IPS DF 6.9 (cell line): ENCODE data around the gene HAL.

Source experiments
- DNase-seq: peaks from one replicate; pipeline ENCODE4 v3.0.0-alpha.2; 2013; ENCODE audit warnings: low read depth, low spot score
- H3K27ac ChIP-seq: one replicate; pipeline ENCODE4 v1.5.1; 2013; ENCODE audit warnings: low read length, control low read depth
- H3K27me3 ChIP-seq: 2 replicates; pipeline ENCODE4 v1.6.1; 2013; ENCODE audit warnings: mild to moderate bottlenecking, low read length; ENCODE audit not compliant: control insufficient read depth, insufficient read depth
- H3K36me3 ChIP-seq: 2 replicates; pipeline ENCODE4 v1.6.1; 2013; ENCODE audit warnings: low read length; ENCODE audit not compliant: control insufficient read depth, insufficient read depth
- H3K4me1 ChIP-seq: 2 replicates; pipeline ENCODE4 v1.6.1; 2013; ENCODE audit warnings: low read length; ENCODE audit not compliant: control insufficient read depth, insufficient read depth
- H3K4me3 ChIP-seq: 2 replicates; pipeline ENCODE4 v1.5.1; 2013; ENCODE audit warnings: mild to moderate bottlenecking, low read length
- H3K9me3 ChIP-seq: 2 replicates; pipeline ENCODE4 v1.6.1; 2013; ENCODE audit warnings: low read length, inconsistent platforms; ENCODE audit not compliant: control insufficient read depth, insufficient read depth
- WGBS: extraction: QIAGEN DNeasy Blood & Tissue Kit; methylation state at CpG from one replicate; pipeline ENCODE4 v1.1.7; 2013; ENCODE audit warnings: mixed read lengths, missing lambda C conversion rate; ENCODE audit not compliant: insufficient read length, insufficient coverage; 5-methylcytosine and 5-hydroxymethylcytosine counted together

Gene HAL

GRCh38 chr12:95996034-95996658 is at the start of gene HAL:
HAL (minus strand) TSS chr12:95996344; CDS start chr12:95995910, 434 bp downstream.
- H3K4me1 ChIP-seq: no peaks in the 10 kb centered on the region; the same call in 1 of the 2 replicates
- no CpG with 5 or more reads among the region's 7 CpGs for WGBS
- no peaks in the 10 kb centered on the region for H3K9me3 ChIP-seq
- no peaks in the 10 kb centered on the region for H3K36me3 ChIP-seq
- no peaks in the 10 kb centered on the region for H3K27me3 ChIP-seq
- DNase-seq: no peak
- no peak within 1 kb of the TSS for H3K4me3 ChIP-seq
- no peak within 1 kb of the TSS for H3K27ac ChIP-seq

GRCh38 chr12:96045566-96045965 is 49.4 kb upstream of the HAL start:
- no peaks in the 10 kb centered on the region for H3K4me1 ChIP-seq
- WGBS: no CpG with 5 or more reads among the region's 7 CpGs

GRCh38 chr12:96044943-96045290 is 48.8 kb upstream of the HAL start:
- DNase-seq: no peak
- H3K4me1 ChIP-seq: no peaks in the 10 kb centered on the region
- no peaks in the 10 kb centered on the region for H3K36me3 ChIP-seq
- no peaks in the 10 kb centered on the region for H3K27me3 ChIP-seq
- WGBS: no CpG with 5 or more reads among the region's 2 CpGs
- H3K27ac ChIP-seq: no peak overlapping the region
- no peaks in the 10 kb centered on the region for H3K9me3 ChIP-seq
- no peak overlapping the region for H3K4me3 ChIP-seq

More at GRCh38 chr12:96045566-96045965, 49.4 kb upstream of the HAL start:
- Histone ChIP-seq H3K4me3 (no peak overlapping the region), H3K36me3 (no peaks in the 10 kb centered on the region), H3K27ac (no peak overlapping the region), H3K9me3 (no peaks in the 10 kb centered on the region), H3K27me3 (no peaks in the 10 kb centered on the region)
- DNase-seq: no peak

- Histone ChIP-seq H3K4me1 (no peaks in the 10 kb centered on the region), H3K36me3 (no peaks in the 10 kb centered on the region), H3K27me3 (no peaks in the 10 kb centered on the region), H3K9me3 (no peaks in the 10 kb centered on the region), H3K27ac (no peak overlapping the region), H3K4me3 (no peak overlapping the region)
- no CpG with 5 or more reads among the region's 10 CpGs for WGBS
- no peak for DNase-seq
Observed at GRCh38 chr12:96044017-96044942, 48.1 kb upstream of the HAL start.

GRCh38 chr12:96041181-96041580 is 45.0 kb upstream of the HAL start:
- H3K36me3 ChIP-seq: no peaks in the 10 kb centered on the region
- DNase-seq: no peak
- WGBS: no CpG with 5 or more reads among the region's 1 CpG
- no peaks in the 10 kb centered on the region for H3K9me3 ChIP-seq
- H3K4me1 ChIP-seq: no peaks in the 10 kb centered on the region
- H3K4me3 ChIP-seq: no peak overlapping the region
- no peaks in the 10 kb centered on the region for H3K27me3 ChIP-seq
- no peak overlapping the region for H3K27ac ChIP-seq

GRCh38 chr12:96040305-96041133 is 44.4 kb upstream of the HAL start:
- Histone ChIP-seq H3K27ac (no peak overlapping the region), H3K36me3 (no peaks in the 10 kb centered on the region), H3K4me3 (no peak overlapping the region), H3K27me3 (no peaks in the 10 kb centered on the region), H3K4me1 (no peaks in the 10 kb centered on the region), H3K9me3 (no peaks in the 10 kb centered on the region)
- DNase-seq: no peak
- WGBS: no CpG with 5 or more reads among the region's 3 CpGs

GRCh38 chr12:96039516-96039915 is 43.4 kb upstream of the HAL start:
- Histone ChIP-seq H3K9me3 (no peaks in the 10 kb centered on the region), H3K36me3 (no peaks in the 10 kb centered on the region), H3K27me3 (no peaks in the 10 kb centered on the region), H3K4me3 (no peak overlapping the region), H3K27ac (no peak overlapping the region), H3K4me1 (no peaks in the 10 kb centered on the region)
- no CpG with 5 or more reads among the region's 3 CpGs for WGBS
- no peak for DNase-seq

GRCh38 chr12:96036765-96037455 is 40.8 kb upstream of the HAL start:
- no peaks in the 10 kb centered on the region for H3K27me3 ChIP-seq
- no peak for DNase-seq
- no peak overlapping the region for H3K27ac ChIP-seq
- no peak overlapping the region for H3K4me3 ChIP-seq
- H3K9me3 ChIP-seq: no peaks in the 10 kb centered on the region
- no peaks in the 10 kb centered on the region for H3K36me3 ChIP-seq
- WGBS: no CpG with 5 or more reads among the region's 8 CpGs
- no peaks in the 10 kb centered on the region for H3K4me1 ChIP-seq

GRCh38 chr12:96035283-96036236 is 39.4 kb upstream of the HAL start, which contains the start of gene LTA4H:
LTA4H (minus strand) TSS chr12:96035587; CDS start chr12:96035519, 68 bp downstream.
- Histone ChIP-seq H3K9me3 (no peaks in the 10 kb centered on the region), H3K36me3 (no peaks in the 10 kb centered on the region), H3K4me1 (no peaks in the 10 kb centered on the region), H3K27me3 (no peaks in the 10 kb centered on the region), H3K4me3 (peak within 1 kb of the TSS; percentile 86), H3K27ac (no peak within 1 kb of the TSS)
- peak; percentile 98 for DNase-seq
- WGBS: no CpG with 5 or more reads among the region's 55 CpGs
